PFSK-1 (cell line): ENCODE measurements around the gene CACNA1A.

Experiments
- FOXP2 ChIP-seq: optimal IDR thresholded peaks from 2 replicates; pipeline ENCODE3; 2011; ENCODE audit warnings: borderline replicate concordance, control low read depth, inconsistent platforms; ENCODE audit not compliant: insufficient read depth; ENCODE audit errors: extremely low read length, extremely low read depth
- POLR2AphosphoS5 ChIP-seq: IDR thresholded peaks from 2 replicates; pipeline ENCODE4 v1.6.1; 2012; ENCODE audit warnings: low read depth, mild to moderate bottlenecking, control low read depth, low read length, moderate library complexity
- SIN3A ChIP-seq: IDR thresholded peaks from 2 replicates; pipeline ENCODE4 v1.6.1; 2012; ENCODE audit warnings: mild to moderate bottlenecking, low read length, moderate library complexity, borderline replicate concordance; ENCODE audit not compliant: insufficient read depth

DNA sequence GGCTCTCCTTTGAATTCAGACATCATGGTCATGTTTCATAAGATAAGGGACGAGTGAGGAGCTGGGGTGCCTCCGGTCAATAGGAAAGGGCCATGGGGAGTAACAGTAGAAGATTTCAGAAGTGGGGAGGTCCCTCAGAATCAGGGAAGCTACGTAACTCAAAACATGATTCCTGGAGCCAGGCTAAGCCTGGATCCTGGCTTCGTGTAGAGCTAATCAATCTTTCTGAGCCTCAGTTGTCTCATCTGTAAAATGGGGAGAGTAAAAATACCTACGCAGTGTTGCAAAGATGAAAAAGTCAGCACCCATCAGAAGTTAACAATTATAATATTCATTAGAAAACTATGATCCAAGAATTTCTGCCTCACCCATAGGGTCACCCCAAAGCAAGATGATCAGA is 106.5 kb downstream of the CACNA1A start:
- no peak for TF ChIP-seq POLR2AphosphoS5
- no peak for TF ChIP-seq FOXP2
- TF ChIP-seq SIN3A, result no peak
